ENCODE measurements around the gene B3GNT8. TPM values are rescaled to one million over a fixed set of nuclear protein-coding genes. Genes with fewer than 3 reads are reported as not detected.
A peak's percentile ranks its signal among the peaks of the same experiment; 100 is the strongest.
"Not testable (repeated sequence)": the region's sequence is repeated elsewhere in the genome, so short reads cannot be mapped to it uniquely, and the experiment has no call there.

B3GNT8 gene
- polyA plus RNA-seq, 4 donors: 27.5 to 125 (median 53.8) TPM

DNA sequence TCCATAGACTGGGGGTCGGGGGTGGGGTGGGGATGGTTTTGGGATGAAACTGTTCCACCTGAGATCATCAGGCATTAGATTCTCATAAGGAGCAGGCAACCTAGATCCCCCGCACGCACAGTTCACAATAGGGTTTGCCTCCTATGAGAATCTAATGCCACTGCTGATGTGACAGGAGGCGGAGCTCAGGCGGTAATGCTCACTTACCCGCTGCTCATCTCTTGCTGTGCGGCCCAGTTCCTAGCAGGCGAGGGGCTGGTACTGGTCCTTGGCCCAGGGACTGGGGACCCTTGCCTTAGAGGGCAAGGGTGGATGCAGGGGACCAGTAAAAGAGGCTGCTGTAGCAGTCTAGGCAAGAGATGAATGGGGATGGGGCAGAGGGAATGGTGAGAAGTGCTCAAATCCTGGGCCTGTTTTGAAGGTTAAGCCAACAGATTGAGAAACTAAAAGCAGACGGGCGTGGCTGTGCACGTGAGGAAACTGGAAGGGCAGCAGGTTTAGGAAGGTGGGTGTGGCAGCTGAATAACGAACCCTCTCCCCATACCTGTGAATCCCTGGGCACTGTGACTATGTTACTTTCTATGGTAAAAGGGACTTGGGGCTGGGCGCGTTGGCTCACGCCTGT lies 14.3 kb upstream of the B3GNT8 start:
- Histone ChIP-seq H3K4me1 (ENCODE audit: control insufficient read depth in 3 of 3, insufficient read depth in 2 of 3, low read depth in 1 of 3, low read length in 2 of 3) (peaks cover 3 to 56% (median 6%) of the 10 kb centered on the region in 3 donors), H3K27ac (ENCODE audit: low read depth in 1 of 3, low read length in 2 of 3) (peak overlapping the region in 2 of 3 donors; percentile 32 to 95), H3K4me3 (ENCODE audit: low read depth in 1 of 3, low read length in 3 of 3) (no peak overlapping the region), H3K9me3 (ENCODE audit: control insufficient read depth in 2 of 2, insufficient read depth in 1 of 2, low read depth in 1 of 2, low read length in 1 of 2) (no peaks in the 10 kb centered on the region), H3K27me3 (ENCODE audit: control insufficient read depth in 3 of 3, insufficient read depth in 3 of 3, low read length in 3 of 3) (no peaks in the 10 kb centered on the region), H3K36me3 (ENCODE audit: control insufficient read depth in 3 of 3, insufficient read depth in 2 of 3, low read depth in 1 of 3, low read length in 3 of 3) (peaks cover 0 to 25% (median 3%) of the 10 kb centered on the region in 3 donors)
- FAIRE-seq: no peak
- peak in 1 of 2 donors; percentile 54 for DNase-seq
- 68 to 80% (median 71%) methylated on average over 15 of the region's 15 CpGs for WGBS, 3 donors

DNA sequence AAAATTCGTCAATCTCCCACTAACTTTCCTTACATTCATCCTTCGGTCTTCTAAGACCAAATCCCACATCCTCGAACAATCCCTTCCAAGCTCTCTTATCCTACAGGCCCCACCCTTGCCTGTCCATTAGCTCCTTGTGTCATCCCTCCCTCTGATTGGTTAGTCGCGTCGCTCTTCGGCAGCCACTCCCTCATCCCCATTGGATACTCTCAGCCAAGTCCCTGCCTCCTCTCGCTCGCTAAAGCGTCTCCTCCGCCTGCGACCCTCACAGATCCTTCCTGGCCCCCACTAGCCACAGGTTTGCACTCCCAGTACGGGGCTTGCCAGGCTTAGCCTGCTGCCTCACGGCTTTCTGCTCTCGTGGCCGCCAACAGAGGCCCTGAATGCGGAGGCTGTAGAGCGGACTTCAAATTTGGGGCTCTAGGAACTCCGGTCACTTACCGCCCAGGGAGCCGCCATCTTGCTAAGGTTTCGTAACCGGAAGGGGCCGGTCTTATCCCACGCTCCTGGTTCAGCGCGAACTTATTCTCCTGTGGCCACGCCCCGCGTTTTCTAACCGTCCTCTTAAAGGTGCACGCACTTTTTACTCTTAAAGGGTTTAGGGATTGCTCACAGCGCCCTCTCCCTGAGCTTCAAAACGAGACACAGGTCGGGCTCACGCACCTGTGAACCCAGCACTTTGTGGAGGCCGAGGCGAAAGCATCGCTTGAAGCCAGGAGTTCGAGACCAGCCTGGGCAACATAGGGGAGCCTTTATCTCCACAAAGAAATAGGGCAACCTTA lies 12.5 kb upstream of the B3GNT8 start, which contains the start of gene DMAC2:
TSS of gene DMAC2 (minus strand) at position 472 of the 782 bp plus-strand sequence. CDS start at position 459, 13 bp downstream.
- WGBS, 3 donors: 0 to 1% (median 0%) methylated on average over 40 of the region's 40 CpGs
- Histone ChIP-seq H3K4me3 (ENCODE audit: low read depth in 1 of 3, low read length in 3 of 3) (peak within 1 kb of the TSS; percentile 32 to 86 (median 78)), H3K27me3 (ENCODE audit: control insufficient read depth in 3 of 3, insufficient read depth in 3 of 3, low read length in 3 of 3) (no peaks in the 10 kb centered on the region), H3K9me3 (ENCODE audit: control insufficient read depth in 2 of 2, insufficient read depth in 1 of 2, low read depth in 1 of 2, low read length in 1 of 2) (no peaks in the 10 kb centered on the region), H3K4me1 (ENCODE audit: control insufficient read depth in 3 of 3, insufficient read depth in 2 of 3, low read depth in 1 of 3, low read length in 2 of 3) (peaks cover 3 to 71% (median 9%) of the 10 kb centered on the region in 3 donors), H3K36me3 (ENCODE audit: control insufficient read depth in 3 of 3, insufficient read depth in 2 of 3, low read depth in 1 of 3, low read length in 3 of 3) (peaks cover 0 to 23% (median 3%) of the 10 kb centered on the region in 3 donors), H3K27ac (ENCODE audit: low read depth in 1 of 3, low read length in 2 of 3) (peak within 1 kb of the TSS; percentile 93 to 98 (median 94))
- DNase-seq (peak; percentile 99 to 100), FAIRE-seq (no peak)

DNA sequence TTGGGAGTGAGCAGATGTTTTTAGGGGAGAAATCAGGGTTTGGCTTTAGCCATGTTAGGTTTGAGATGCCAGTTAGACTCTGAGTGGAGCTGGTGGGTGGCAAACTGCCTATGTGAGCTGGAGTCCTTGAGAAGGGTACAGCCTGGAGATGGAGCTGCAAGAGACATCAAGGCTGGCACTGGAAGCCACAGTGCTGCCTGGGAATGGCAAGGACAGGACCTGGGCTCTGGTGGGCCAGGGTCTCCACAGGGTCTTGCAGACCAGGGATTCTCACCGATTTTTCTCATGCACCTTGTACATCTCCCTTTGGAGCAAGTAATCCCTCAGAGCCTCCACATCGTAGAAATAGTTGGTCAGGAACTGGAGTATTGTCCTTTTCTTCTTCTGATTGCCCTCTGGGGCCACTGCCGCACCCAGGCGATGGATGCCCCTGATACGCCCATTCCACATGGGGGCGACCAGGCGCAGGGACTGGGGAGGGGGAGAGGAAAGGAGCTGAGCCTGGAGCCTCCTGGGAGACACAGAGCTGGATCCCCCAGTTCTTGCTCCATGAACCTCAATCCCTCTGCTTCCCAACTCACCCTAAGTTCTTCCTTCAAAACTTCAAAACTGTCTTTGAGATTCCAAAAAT lies 10.9 kb upstream of the B3GNT8 start:
- H3K27ac ChIP-seq (ENCODE audit: low read depth in 1 of 3, low read length in 2 of 3): peak overlapping the region in 1 of 3 donors; percentile 98
- no peaks in the 10 kb centered on the region for H3K9me3 ChIP-seq (ENCODE audit: control insufficient read depth in 2 of 2, insufficient read depth in 1 of 2, low read depth in 1 of 2, low read length in 1 of 2)
- WGBS, 3 donors: 89 to 91% (median 91%) methylated on average over 7 of the region's 7 CpGs
- no peak for DNase-seq
- peaks cover 2 to 35% (median 4%) of the 10 kb centered on the region in 3 donors for H3K36me3 ChIP-seq (ENCODE audit: control insufficient read depth in 3 of 3, insufficient read depth in 2 of 3, low read depth in 1 of 3, low read length in 3 of 3)
- FAIRE-seq: no peak
- peaks cover 3 to 74% (median 7%) of the 10 kb centered on the region in 3 donors for H3K4me1 ChIP-seq (ENCODE audit: control insufficient read depth in 3 of 3, insufficient read depth in 2 of 3, low read depth in 1 of 3, low read length in 2 of 3)
- H3K27me3 ChIP-seq (ENCODE audit: control insufficient read depth in 3 of 3, insufficient read depth in 3 of 3, low read length in 3 of 3): no peaks in the 10 kb centered on the region
- no peak overlapping the region for H3K4me3 ChIP-seq (ENCODE audit: low read depth in 1 of 3, low read length in 3 of 3)

DNA sequence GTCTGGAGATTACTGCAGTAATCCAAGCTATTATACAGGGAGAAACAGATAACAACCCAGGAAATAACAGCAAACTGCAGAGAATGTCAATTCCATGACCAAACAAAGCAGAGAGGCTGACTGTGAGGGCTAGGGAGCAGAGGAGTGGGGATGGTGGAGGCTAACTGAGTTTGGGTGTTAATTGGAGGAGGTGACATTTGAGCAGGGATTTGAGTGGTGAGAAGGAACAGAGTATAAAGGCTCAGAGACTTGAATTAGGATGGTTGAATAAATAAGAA lies 9.4 kb upstream of the B3GNT8 start:
- Histone ChIP-seq H3K27ac (ENCODE audit: low read depth in 1 of 3, low read length in 2 of 3) (peak overlapping the region; percentile 61 to 98 (median 73)), H3K4me3 (ENCODE audit: low read depth in 1 of 3, low read length in 3 of 3) (no peak overlapping the region), H3K4me1 (ENCODE audit: control insufficient read depth in 3 of 3, insufficient read depth in 2 of 3, low read depth in 1 of 3, low read length in 2 of 3) (peaks cover 3 to 72% (median 6%) of the 10 kb centered on the region in 3 donors), H3K36me3 (ENCODE audit: control insufficient read depth in 3 of 3, insufficient read depth in 2 of 3, low read depth in 1 of 3, low read length in 3 of 3) (peaks cover 5 to 49% (median 11%) of the 10 kb centered on the region in 3 donors), H3K27me3 (ENCODE audit: control insufficient read depth in 3 of 3, insufficient read depth in 3 of 3, low read length in 3 of 3) (no peaks in the 10 kb centered on the region), H3K9me3 (ENCODE audit: control insufficient read depth in 2 of 2, insufficient read depth in 1 of 2, low read depth in 1 of 2, low read length in 1 of 2) (no peaks in the 10 kb centered on the region)
- DNase-seq (no peak), FAIRE-seq (peak; percentile 23)

DNA sequence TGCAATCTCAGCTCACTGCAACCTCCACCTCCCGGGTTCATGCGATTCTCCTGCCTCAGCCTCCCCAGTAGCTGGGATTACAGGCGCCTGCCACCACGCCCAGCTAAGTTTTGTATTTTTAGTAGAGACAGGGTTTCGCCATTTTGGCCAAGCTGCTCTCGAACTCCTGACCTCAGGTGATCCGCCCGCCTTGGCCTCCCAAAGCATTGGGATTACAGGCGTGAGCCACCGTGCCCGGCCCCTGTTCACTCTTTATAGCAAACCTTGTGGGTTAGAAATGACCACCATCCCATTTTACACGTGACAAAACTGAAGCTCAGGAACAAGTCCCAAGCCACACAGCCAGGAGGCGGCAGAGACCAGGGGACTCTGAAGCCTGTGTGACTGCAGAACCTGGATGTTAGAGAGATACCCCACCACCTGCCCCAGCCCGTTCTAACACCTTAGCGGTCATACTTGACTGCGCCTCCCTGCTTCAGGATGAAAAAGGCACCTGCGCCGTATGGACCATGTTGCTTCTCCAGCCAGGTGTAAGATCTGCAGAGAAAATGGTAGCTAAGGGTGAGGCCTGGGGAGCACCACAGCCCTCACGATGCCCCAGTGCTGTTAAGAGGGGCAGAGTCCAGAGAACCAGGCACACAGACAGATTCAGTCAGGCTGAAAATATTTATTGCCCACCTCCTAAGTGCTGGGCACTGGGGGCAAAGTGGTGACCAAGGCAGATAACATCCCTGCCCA lies 8.9 kb upstream of the B3GNT8 start:
- peaks cover 2 to 69% (median 3%) of the 10 kb centered on the region in 3 donors for H3K4me1 ChIP-seq (ENCODE audit: control insufficient read depth in 3 of 3, insufficient read depth in 2 of 3, low read depth in 1 of 3, low read length in 2 of 3)
- H3K27ac ChIP-seq (ENCODE audit: low read depth in 1 of 3, low read length in 2 of 3): peak overlapping the region; percentile 77 to 98 (median 83)
- FAIRE-seq: no peak
- WGBS, 3 donors: 56 to 79% (median 73%) methylated on average over 19 of the region's 19 CpGs
- H3K4me3 ChIP-seq (ENCODE audit: low read depth in 1 of 3, low read length in 3 of 3): peak overlapping the region in 1 of 3 donors; percentile 5
- no peaks in the 10 kb centered on the region for H3K27me3 ChIP-seq (ENCODE audit: control insufficient read depth in 3 of 3, insufficient read depth in 3 of 3, low read length in 3 of 3)
- H3K9me3 ChIP-seq (ENCODE audit: control insufficient read depth in 2 of 2, insufficient read depth in 1 of 2, low read depth in 1 of 2, low read length in 1 of 2): no peaks in the 10 kb centered on the region
- DNase-seq: peak; percentile 92 to 97
- peaks cover 5 to 53% (median 11%) of the 10 kb centered on the region in 3 donors for H3K36me3 ChIP-seq (ENCODE audit: control insufficient read depth in 3 of 3, insufficient read depth in 2 of 3, low read depth in 1 of 3, low read length in 3 of 3)

DNA sequence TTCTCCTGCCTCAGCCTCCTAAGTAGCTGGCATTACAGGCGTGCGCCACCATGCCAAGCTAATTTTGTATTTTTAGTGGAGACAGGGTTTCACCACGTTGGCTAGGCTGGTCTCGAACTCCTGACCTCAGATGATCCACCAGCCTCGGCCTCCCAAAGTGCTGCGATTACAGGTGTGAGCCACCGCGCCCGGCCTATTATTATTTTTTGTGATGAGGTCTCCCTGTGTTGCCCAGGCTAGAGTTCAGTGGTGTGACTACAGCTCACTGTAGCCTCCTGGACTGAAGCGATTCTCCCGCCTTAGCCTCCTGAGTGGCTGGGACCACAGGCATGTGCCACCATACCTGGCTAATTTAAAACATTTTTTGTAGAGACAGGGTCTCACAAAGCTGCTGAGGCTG lies 8.2 kb upstream of the B3GNT8 start:
- H3K4me1 ChIP-seq (ENCODE audit: control insufficient read depth in 3 of 3, insufficient read depth in 2 of 3, low read depth in 1 of 3, low read length in 2 of 3): peaks cover 2 to 63% (median 3%) of the 10 kb centered on the region in 3 donors
- FAIRE-seq; DNase-seq; H3K4me3 ChIP-seq (ENCODE audit: low read depth in 1 of 3, low read length in 3 of 3); H3K9me3 ChIP-seq (ENCODE audit: control insufficient read depth in 2 of 2, insufficient read depth in 1 of 2, low read depth in 1 of 2, low read length in 1 of 2); H3K27me3 ChIP-seq (ENCODE audit: control insufficient read depth in 3 of 3, insufficient read depth in 3 of 3, low read length in 3 of 3): not testable (repeated sequence)
- WGBS, 3 donors: 90 to 96% (median 92%) methylated on average over 11 of the region's 11 CpGs
- H3K27ac ChIP-seq (ENCODE audit: low read depth in 1 of 3, low read length in 2 of 3): peak overlapping the region in 2 of 3 donors; percentile 83 to 98
- H3K36me3 ChIP-seq (ENCODE audit: control insufficient read depth in 3 of 3, insufficient read depth in 2 of 3, low read depth in 1 of 3, low read length in 3 of 3): peaks cover 5 to 61% (median 11%) of the 10 kb centered on the region in 3 donors

DNA sequence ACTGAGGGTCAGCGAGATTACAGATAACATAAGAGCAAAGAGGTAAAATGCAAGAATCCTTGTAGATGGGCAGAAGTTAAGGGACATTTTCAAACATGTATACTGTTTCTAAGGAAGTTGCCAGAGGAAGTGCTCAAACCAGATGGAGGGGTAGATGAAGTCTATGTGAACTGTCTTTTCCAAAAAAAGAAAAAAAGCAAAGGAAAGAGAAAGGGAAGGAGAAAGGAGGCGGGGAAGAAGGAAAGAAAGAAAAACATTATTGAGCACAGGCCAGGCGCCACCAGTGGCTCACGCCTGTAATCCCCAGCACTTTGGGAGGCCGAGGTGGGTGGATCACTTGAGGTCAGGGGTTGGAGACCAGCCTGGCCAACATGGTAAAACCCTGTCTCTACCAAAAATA lies 7.3 kb upstream of the B3GNT8 start:
- no peak overlapping the region for H3K27ac ChIP-seq (ENCODE audit: low read depth in 1 of 3, low read length in 2 of 3)
- DNase-seq (no peak), FAIRE-seq (no peak)
- H3K9me3 ChIP-seq (ENCODE audit: control insufficient read depth in 2 of 2, insufficient read depth in 1 of 2, low read depth in 1 of 2, low read length in 1 of 2): no peaks in the 10 kb centered on the region
- no peaks in the 10 kb centered on the region for H3K27me3 ChIP-seq (ENCODE audit: control insufficient read depth in 3 of 3, insufficient read depth in 3 of 3, low read length in 3 of 3)
- no peak overlapping the region for H3K4me3 ChIP-seq (ENCODE audit: low read depth in 1 of 3, low read length in 3 of 3)
- H3K4me1 ChIP-seq (ENCODE audit: control insufficient read depth in 3 of 3, insufficient read depth in 2 of 3, low read depth in 1 of 3, low read length in 2 of 3): peaks cover 2 to 58% (median 3%) of the 10 kb centered on the region in 3 donors
- WGBS, 3 donors: 74 to 80% (median 75%) methylated on average over 5 of the region's 5 CpGs
- H3K36me3 ChIP-seq (ENCODE audit: control insufficient read depth in 3 of 3, insufficient read depth in 2 of 3, low read depth in 1 of 3, low read length in 3 of 3): peaks cover 5 to 67% (median 11%) of the 10 kb centered on the region in 3 donors

DNA sequence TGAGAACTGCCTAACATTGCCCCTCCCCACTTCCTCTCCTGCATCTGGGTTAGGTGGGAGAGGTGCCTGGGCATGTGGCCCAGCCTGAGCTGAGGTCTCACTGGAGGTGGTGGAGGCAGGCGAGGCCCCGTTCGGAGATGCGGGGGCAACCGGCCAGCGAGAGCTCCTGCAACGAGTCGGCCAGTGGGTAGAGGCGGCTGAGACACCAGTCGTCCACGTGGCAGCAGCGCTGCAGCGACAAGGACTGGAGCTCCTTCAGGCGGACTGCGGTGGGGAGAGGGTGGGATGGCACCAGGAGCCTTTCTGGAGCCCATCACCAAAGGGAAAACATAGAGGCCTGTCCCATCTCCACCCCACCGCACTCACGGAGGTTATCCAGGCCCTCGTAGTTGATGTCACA lies 6.0 kb upstream of the B3GNT8 start:
- no peak for FAIRE-seq
- Histone ChIP-seq H3K27ac (ENCODE audit: low read depth in 1 of 3, low read length in 2 of 3) (no peak overlapping the region), H3K4me3 (ENCODE audit: low read depth in 1 of 3, low read length in 3 of 3) (no peak overlapping the region), H3K4me1 (ENCODE audit: control insufficient read depth in 3 of 3, insufficient read depth in 2 of 3, low read depth in 1 of 3, low read length in 2 of 3) (peaks cover 0 to 59% (median 2%) of the 10 kb centered on the region in 3 donors), H3K36me3 (ENCODE audit: control insufficient read depth in 3 of 3, insufficient read depth in 2 of 3, low read depth in 1 of 3, low read length in 3 of 3) (peaks cover 5 to 75% (median 11%) of the 10 kb centered on the region in 3 donors), H3K9me3 (ENCODE audit: control insufficient read depth in 2 of 2, insufficient read depth in 1 of 2, low read depth in 1 of 2, low read length in 1 of 2) (no peaks in the 10 kb centered on the region), H3K27me3 (ENCODE audit: control insufficient read depth in 3 of 3, insufficient read depth in 3 of 3, low read length in 3 of 3) (no peaks in the 10 kb centered on the region)
- WGBS, 3 donors: 92 to 95% (median 94%) methylated on average over 18 of the region's 18 CpGs
- DNase-seq: no peak

Measured in small intestine (tissue), 7 donors.